HG03025 (cell line): Measurements from ENCODE around the gene POU2F3.

ENCODE experiments used
- ATAC-seq: cut with Tn5 transposase; IDR thresholded peaks from one replicate; pipeline ENCODE4 v1.9.1; 2021; ENCODE audit warnings: mild to moderate bottlenecking, moderate library complexity; ENCODE audit not compliant: unreplicated experiment, low FRiP score

POU2F3 gene

GRCh38 chr11:120224361-120224760 lies 15.6 kb upstream of the POU2F3 start:
- ATAC-seq, result no peak

- no peak for ATAC-seq
Measured at GRCh38 chr11:120224972-120225909, 14.7 kb upstream of the POU2F3 start.

GRCh38 chr11:120226242-120226641 lies 13.7 kb upstream of the POU2F3 start:
- no peak for ATAC-seq

- no peak for ATAC-seq
Measured at GRCh38 chr11:120226714-120227113, 13.2 kb upstream of the POU2F3 start.

GRCh38 chr11:120227228-120227852 lies 12.6 kb upstream of the POU2F3 start:
- ATAC-seq, result no peak

GRCh38 chr11:120228794-120229384 lies 11.1 kb upstream of the POU2F3 start:
- ATAC-seq, result no peak

GRCh38 chr11:120229451-120230424 lies 10.2 kb upstream of the POU2F3 start:
- ATAC-seq, result no peak

- no peak for ATAC-seq
Measured at GRCh38 chr11:120230433-120231071, 9.4 kb upstream of the POU2F3 start.

GRCh38 chr11:120231963-120232362 lies 8.0 kb upstream of the POU2F3 start:
- no peak for ATAC-seq

GRCh38 chr11:120233207-120233803 lies 6.6 kb upstream of the POU2F3 start:
- no peak for ATAC-seq

- ATAC-seq, result no peak
Measured at GRCh38 chr11:120235024-120235628, 4.8 kb upstream of the POU2F3 start.

- no peak for ATAC-seq
Measured at GRCh38 chr11:120236169-120237107, 3.5 kb upstream of the POU2F3 start.

- no peak for ATAC-seq
Measured at GRCh38 chr11:120238968-120239620, 846 bp upstream of the POU2F3 start.

GRCh38 chr11:120240866-120241265 lies 926 bp downstream of the POU2F3 start:
- no peak for ATAC-seq

GRCh38 chr11:120241277-120241676 lies 1.3 kb downstream of the POU2F3 start:
- ATAC-seq, result no peak

- no peak for ATAC-seq
Measured at GRCh38 chr11:120243221-120243620, 3.3 kb downstream of the POU2F3 start.
